CD14-positive monocyte (primary cell): ENCODE measurements around the gene SRSF2. TPM values are rescaled to one million over a fixed set of nuclear protein-coding genes. Genes with fewer than 3 reads are reported as not detected.
"Not testable (repeated sequence)": the region's sequence is repeated elsewhere in the genome, so short reads cannot be mapped to it uniquely, and the experiment has no call there.

Source experiments
- DNase-seq, 3 donors: peaks; one replicate each; pipeline ENCODE4 v3.0.0-alpha.2; 2011 to 2022
- H2AFZ ChIP-seq: 2 replicates; pipeline ENCODE4 v1.6.0; 2012; ENCODE audit warnings: mild to moderate bottlenecking, low read depth, low read length, inconsistent platforms; ENCODE audit not compliant: insufficient read depth, poor library complexity, severe bottlenecking
- H3K27ac ChIP-seq, 2 donors: 1 replicate in 1 of 2; 2 replicates in 1 of 2; pipeline ENCODE4 v1.5.1; 2012 to 2013; ENCODE audit warnings: low read length in 2 of 2, control low read depth in 1 of 2, inconsistent platforms in 1 of 2, low read depth in 1 of 2, mild to moderate bottlenecking in 1 of 2
- H3K27me3 ChIP-seq, 2 donors: one replicate each; pipeline versions ENCODE4 v1.6.0 to v1.6.1; 2011 to 2013; ENCODE audit warnings: low read length in 2 of 2; ENCODE audit not compliant: control insufficient read depth in 2 of 2, insufficient read depth in 2 of 2
- H3K36me3 ChIP-seq, 2 donors: replicated peaks in 1 of 2; 1 replicate in 1 of 2; 2 replicates in 1 of 2; pipeline versions ENCODE4 v1.5.1 to v1.6.1; 2012 to 2013; ENCODE audit warnings: low read length in 2 of 2, control low read depth in 1 of 2, inconsistent platforms in 1 of 2, mild to moderate bottlenecking in 1 of 2; ENCODE audit not compliant: insufficient read depth in 2 of 2, control insufficient read depth in 1 of 2
- H3K4me1 ChIP-seq, 2 donors: 1 replicate in 1 of 2; 2 replicates in 1 of 2; pipeline versions ENCODE4 v1.5.1 to v1.6.1; 2012 to 2013; ENCODE audit warnings: low read length in 2 of 2, control low read depth in 1 of 2, inconsistent platforms in 1 of 2, mild to moderate bottlenecking in 1 of 2, moderate library complexity in 1 of 2; ENCODE audit not compliant: insufficient read depth in 2 of 2, control insufficient read depth in 1 of 2
- H3K4me2 ChIP-seq: replicated peaks from 2 replicates; pipeline ENCODE3; 2012; ENCODE audit warnings: low read length, moderate library complexity, mild to moderate bottlenecking; ENCODE audit not compliant: poor library complexity, severe bottlenecking; ENCODE audit errors: extremely low read depth
- H3K4me3 ChIP-seq, 3 experiments: fragments of 200-600 bp in 1 of 3; sonication (generic) in 1 of 3; replicated peaks in 1 of 3; 1 replicate in 2 of 3; 2 replicates in 1 of 3; pipeline ENCODE4 v1.5.1; 2011 to 2013; ENCODE audit warnings: low read length in 3 of 3, mild to moderate bottlenecking in 3 of 3, control low read depth in 2 of 3, low read depth in 2 of 3, inconsistent platforms in 1 of 3, moderate library complexity in 1 of 3
- H3K79me2 ChIP-seq: 2 replicates; pipeline ENCODE4 v1.6.0; 2012; ENCODE audit warnings: mild to moderate bottlenecking, control low read depth, inconsistent platforms, low read length, moderate library complexity; ENCODE audit not compliant: insufficient read depth
- H3K9ac ChIP-seq: 2 replicates; pipeline ENCODE4 v1.6.0; 2017; ENCODE audit warnings: low read length, mild to moderate bottlenecking; ENCODE audit not compliant: insufficient read depth, poor library complexity, severe bottlenecking
- H3K9me3 ChIP-seq, 2 donors: replicated peaks in 1 of 2; 1 replicate in 1 of 2; 2 replicates in 1 of 2; pipeline versions ENCODE4 v1.5.1 to v1.6.1; 2012 to 2013; ENCODE audit warnings: low read length in 2 of 2, control low read depth in 1 of 2; ENCODE audit not compliant: control insufficient read depth in 1 of 2, insufficient read depth in 1 of 2
- H4K20me1 ChIP-seq: 2 replicates; pipeline ENCODE4 v1.6.0; 2012; ENCODE audit warnings: mild to moderate bottlenecking, low read length, control low read depth, moderate library complexity; ENCODE audit not compliant: insufficient read depth
- H3K27ac Mint-ChIP-seq, 7 donors: one replicate each; pipeline ENCODE4 v1.8.0; 2020; ENCODE audit warnings: mild to moderate bottlenecking in 7 of 7, mixed read lengths in 7 of 7, moderate library complexity in 6 of 7, inconsistent platforms in 2 of 7
- H3K27me3 Mint-ChIP-seq, 3 donors: one replicate each; pipeline ENCODE4 v1.8.0; 2021 to 2022; ENCODE audit warnings: low read depth in 3 of 3, mild to moderate bottlenecking in 3 of 3, mixed read lengths in 3 of 3, moderate library complexity in 3 of 3, inconsistent platforms in 1 of 3
- H3K36me3 Mint-ChIP-seq, 2 donors: one replicate each; pipeline ENCODE4 v1.8.0; 2020; ENCODE audit warnings: mixed read lengths in 2 of 2, inconsistent platforms in 1 of 2, mild to moderate bottlenecking in 1 of 2
- H3K4me1 Mint-ChIP-seq: one replicate; pipeline ENCODE4 v1.8.0; 2020; ENCODE audit warnings: mild to moderate bottlenecking, mixed read lengths
- H3K4me3 Mint-ChIP-seq, 2 donors: one replicate each; pipeline ENCODE4 v1.8.0; 2020; ENCODE audit warnings: mild to moderate bottlenecking in 2 of 2, mixed read lengths in 2 of 2, moderate library complexity in 1 of 2
- H3K9me3 Mint-ChIP-seq, 7 donors: one replicate each; pipeline ENCODE4 v1.8.0; 2020 to 2022; ENCODE audit warnings: mixed read lengths in 7 of 7, mild to moderate bottlenecking in 6 of 7, moderate library complexity in 6 of 7, inconsistent platforms in 2 of 7
- WGBS: methylation state at CpG from one replicate; pipeline ENCODE4 v1.1.5; 2013; ENCODE audit warnings: missing lambda C conversion rate; ENCODE audit not compliant: insufficient coverage; 5-methylcytosine and 5-hydroxymethylcytosine counted together
- intact Hi-C, 2 donors: fragments of 100-400 bp; cut with micrococcal nuclease; formaldehyde crosslinking; loops; one replicate each; pipeline versions ENCODE4 v1.15.0 to v1.15.1; 2023
- polyA plus RNA-seq, 3 donors: library from polyadenylated mRNA; depleted of rRNA in 1 of 3; unstranded in 2 of 3; stranded (reverse) in 1 of 3; fragments of 300-500 nt in 2 of 3; fragments of >200 nt in 1 of 3; fragmentation: Illumina TruSeq in 2 of 3; gene quantifications; 1 replicate in 2 of 3; 2 replicates in 1 of 3; pipeline ENCODE4 v1.2.3, GENCODE V29; 2012 to 2021
- TF ChIP-seq, protein P1 (sequence below): fragments of 200-600 bp; IDR thresholded peaks from one replicate; pipeline ENCODE4 v1.8.0; 2022; ENCODE audit warnings: antibody characterized with exemption, mild to moderate bottlenecking

SRSF2 gene
- polyA plus RNA-seq, 3 donors: 124 to 386 (median 125) TPM

DNA sequence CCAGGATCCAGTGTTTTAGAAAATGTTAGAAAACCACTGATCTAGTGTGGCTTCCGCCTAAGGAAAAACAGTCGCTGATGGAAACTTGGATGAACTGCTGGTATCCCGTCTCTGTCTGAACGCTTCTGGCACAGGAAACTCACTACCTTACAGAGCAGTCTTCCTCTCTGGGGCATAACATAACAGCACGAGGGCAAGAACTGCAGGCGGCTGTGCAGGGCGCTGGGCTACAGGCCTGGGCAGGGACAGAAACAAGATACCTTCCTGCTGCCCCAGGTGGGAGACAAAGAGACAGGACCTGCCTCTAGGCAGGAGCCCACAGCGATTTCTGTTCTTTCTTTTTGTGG is 36.9 kb downstream of the SRSF2 start:
- Mint-ChIP-seq H3K9me3 (no peaks in the 10 kb centered on the region), H3K27ac (no peak overlapping the region), H3K4me3 (no peak overlapping the region), H3K36me3 (no peaks in the 10 kb centered on the region), H3K27me3 (peaks cover 0 to 12% (median 8%) of the 10 kb centered on the region in 3 donors), H3K4me1 (peaks cover 4% of the 10 kb centered on the region)
- TF ChIP-seq, protein P1, sequence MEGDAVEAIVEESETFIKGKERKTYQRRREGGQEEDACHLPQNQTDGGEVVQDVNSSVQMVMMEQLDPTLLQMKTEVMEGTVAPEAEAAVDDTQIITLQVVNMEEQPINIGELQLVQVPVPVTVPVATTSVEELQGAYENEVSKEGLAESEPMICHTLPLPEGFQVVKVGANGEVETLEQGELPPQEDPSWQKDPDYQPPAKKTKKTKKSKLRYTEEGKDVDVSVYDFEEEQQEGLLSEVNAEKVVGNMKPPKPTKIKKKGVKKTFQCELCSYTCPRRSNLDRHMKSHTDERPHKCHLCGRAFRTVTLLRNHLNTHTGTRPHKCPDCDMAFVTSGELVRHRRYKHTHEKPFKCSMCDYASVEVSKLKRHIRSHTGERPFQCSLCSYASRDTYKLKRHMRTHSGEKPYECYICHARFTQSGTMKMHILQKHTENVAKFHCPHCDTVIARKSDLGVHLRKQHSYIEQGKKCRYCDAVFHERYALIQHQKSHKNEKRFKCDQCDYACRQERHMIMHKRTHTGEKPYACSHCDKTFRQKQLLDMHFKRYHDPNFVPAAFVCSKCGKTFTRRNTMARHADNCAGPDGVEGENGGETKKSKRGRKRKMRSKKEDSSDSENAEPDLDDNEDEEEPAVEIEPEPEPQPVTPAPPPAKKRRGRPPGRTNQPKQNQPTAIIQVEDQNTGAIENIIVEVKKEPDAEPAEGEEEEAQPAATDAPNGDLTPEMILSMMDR: no peak
- no peaks in the 10 kb centered on the region for H4K20me1 ChIP-seq
- H3K9me3 ChIP-seq: no peaks in the 10 kb centered on the region
- H3K9ac ChIP-seq: no peak overlapping the region
- H3K27me3 ChIP-seq: no peaks in the 10 kb centered on the region
- no peak overlapping the region for H3K4me2 ChIP-seq
- no peak for DNase-seq
- H3K27ac ChIP-seq: no peak overlapping the region
- H2AFZ ChIP-seq: no peak overlapping the region
- H3K36me3 ChIP-seq: no peaks in the 10 kb centered on the region
- H3K4me1 ChIP-seq: no peaks in the 10 kb centered on the region
- no peaks in the 10 kb centered on the region for H3K79me2 ChIP-seq
- intact Hi-C loops: loop anchor here in 1 of 2 donors (10.0 kb wide), 1 partner anchor 175 kb away; no protein-coding TSS in a partner anchor
- WGBS: 90% methylated on average over 8 of the region's 8 CpGs
- no peak overlapping the region for H3K4me3 ChIP-seq

DNA sequence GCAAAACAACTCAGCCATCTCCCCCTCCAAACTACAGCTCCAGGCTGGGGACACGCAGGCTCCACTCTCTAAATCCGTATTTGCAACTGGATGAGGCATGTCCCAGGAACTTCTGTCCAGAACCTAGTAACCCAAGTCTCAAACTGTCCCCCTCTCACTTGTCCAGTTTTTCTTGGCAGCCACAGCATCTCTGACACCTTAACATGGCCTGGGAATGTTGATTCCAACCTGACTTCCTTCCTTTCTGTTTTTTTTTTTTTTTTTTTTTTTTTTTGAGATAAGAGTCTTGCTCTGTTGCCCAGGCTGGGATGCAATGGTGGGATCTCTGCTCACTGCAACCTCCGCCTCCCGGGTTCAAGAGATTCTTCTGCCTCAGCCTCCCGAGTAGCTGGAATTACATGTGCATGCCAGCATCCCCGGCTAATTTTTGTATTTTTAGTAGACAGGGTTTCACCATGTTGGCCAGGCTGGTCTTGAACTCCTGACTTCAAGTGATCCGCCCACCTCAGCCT is 38.6 kb downstream of the SRSF2 start:
- H3K36me3 ChIP-seq, H3K27me3 ChIP-seq, H3K4me3 ChIP-seq, DNase-seq, H4K20me1 ChIP-seq, H3K9me3 Mint-ChIP-seq, H3K4me1 Mint-ChIP-seq, H3K79me2 ChIP-seq, H3K27ac Mint-ChIP-seq, H3K4me1 ChIP-seq, H3K9ac ChIP-seq, H2AFZ ChIP-seq, intact Hi-C loops, H3K36me3 Mint-ChIP-seq, H3K4me2 ChIP-seq, H3K4me3 Mint-ChIP-seq, H3K27ac ChIP-seq, H3K9me3 ChIP-seq: not testable (repeated sequence)
- H3K27me3 Mint-ChIP-seq: peaks cover 0 to 11% (median 8%) of the 10 kb centered on the region in 3 donors
- WGBS: 94% methylated on average over 5 of the region's 7 CpGs
